ENCODE results near the gene PRAF2. TPM values are rescaled to one million over a fixed set of nuclear protein-coding genes. Genes with fewer than 3 reads are reported as not detected.
A peak's percentile ranks its signal among the peaks of the same experiment; 100 is the strongest.

Gene PRAF2
- total and polyA plus RNA-seq, 2 experiments from 2014 or later: 6.7 to 59.7 TPM

DNA sequence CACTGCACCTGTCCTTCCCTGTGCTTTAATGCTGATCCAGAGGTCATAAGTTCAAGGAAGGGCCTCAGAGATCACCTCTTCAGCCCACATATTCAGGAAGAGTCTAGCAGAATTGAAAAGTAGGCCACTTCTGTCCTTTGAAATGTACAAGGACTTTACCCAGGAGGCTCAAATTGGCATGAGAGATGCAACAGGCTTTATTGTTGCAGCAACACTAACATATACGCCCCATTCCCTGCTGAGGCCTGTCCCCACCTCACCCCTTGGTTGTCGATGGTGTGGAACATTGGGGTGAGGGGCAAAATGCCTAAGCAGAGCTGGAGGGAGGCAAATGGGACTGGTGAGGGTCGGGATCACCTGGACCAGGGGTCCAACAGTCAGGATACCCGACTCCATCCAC lies 2.8 kb downstream of the PRAF2 start:
- Histone ChIP-seq H3K9me2 (replicated peaks; ENCODE audit: insufficient read depth) (no peaks in the 10 kb centered on the region), H3K27ac (no peak overlapping the region), H3K9me3 (ENCODE audit: low read depth) (no peaks in the 10 kb centered on the region), H2AFZ (no peak overlapping the region), H3K4me2 (no peak overlapping the region), H3K4me1 (ENCODE audit: insufficient read depth) (no peaks in the 10 kb centered on the region), H3K79me2 (no peaks in the 10 kb centered on the region), H3K4me3 (no peak overlapping the region), H4K20me1 (ENCODE audit: insufficient read depth, poor library complexity, severe bottlenecking) (no peaks in the 10 kb centered on the region), H3K27me3 (no peaks in the 10 kb centered on the region), H3K36me3 (replicated peaks; ENCODE audit: insufficient read depth, low read depth) (no peaks in the 10 kb centered on the region)
- DNase-seq (ENCODE audit: low spot score): no peak
- TF ChIP-seq, protein P1, sequence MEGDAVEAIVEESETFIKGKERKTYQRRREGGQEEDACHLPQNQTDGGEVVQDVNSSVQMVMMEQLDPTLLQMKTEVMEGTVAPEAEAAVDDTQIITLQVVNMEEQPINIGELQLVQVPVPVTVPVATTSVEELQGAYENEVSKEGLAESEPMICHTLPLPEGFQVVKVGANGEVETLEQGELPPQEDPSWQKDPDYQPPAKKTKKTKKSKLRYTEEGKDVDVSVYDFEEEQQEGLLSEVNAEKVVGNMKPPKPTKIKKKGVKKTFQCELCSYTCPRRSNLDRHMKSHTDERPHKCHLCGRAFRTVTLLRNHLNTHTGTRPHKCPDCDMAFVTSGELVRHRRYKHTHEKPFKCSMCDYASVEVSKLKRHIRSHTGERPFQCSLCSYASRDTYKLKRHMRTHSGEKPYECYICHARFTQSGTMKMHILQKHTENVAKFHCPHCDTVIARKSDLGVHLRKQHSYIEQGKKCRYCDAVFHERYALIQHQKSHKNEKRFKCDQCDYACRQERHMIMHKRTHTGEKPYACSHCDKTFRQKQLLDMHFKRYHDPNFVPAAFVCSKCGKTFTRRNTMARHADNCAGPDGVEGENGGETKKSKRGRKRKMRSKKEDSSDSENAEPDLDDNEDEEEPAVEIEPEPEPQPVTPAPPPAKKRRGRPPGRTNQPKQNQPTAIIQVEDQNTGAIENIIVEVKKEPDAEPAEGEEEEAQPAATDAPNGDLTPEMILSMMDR (IDR thresholded peaks at IDR 0.05; ENCODE audit: poor library complexity): no peak
- TF ChIP-seq EZH2 (IDR thresholded peaks at IDR 0.05; ENCODE audit: borderline replicate concordance): no peak
- TF ChIP-seq EZH2phosphoT487 (IDR thresholded peaks at IDR 0.05; ENCODE audit: low read depth, severe bottlenecking, unreplicated experiment): no peak
- 78% methylated on average over 4 of the region's 4 CpGs for WGBS (ENCODE audit: low lambda C conversion rate, missing lambda C conversion rate)

DNA sequence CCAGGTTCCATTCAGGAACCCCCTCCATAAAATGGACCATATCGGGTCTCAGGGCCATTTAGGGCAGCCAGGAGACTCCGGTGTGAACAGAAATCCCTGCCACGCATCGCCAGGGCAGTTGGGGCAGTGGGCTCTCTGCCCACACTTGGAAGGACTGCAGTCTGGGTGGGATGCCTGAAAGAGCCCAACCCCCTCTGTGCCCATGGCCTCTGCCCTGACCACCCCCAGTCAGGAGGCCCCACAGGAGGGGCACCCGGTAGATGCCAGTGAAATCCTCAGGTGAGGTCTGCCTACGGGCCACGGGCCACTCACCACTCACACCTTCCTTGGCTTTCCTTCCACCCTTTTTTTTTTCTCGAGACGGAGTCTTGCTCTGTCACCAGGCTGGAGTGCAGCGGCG lies 4.8 kb downstream of the PRAF2 start:
- no peak overlapping the region for H3K27ac ChIP-seq
- no peaks in the 10 kb centered on the region for H3K79me2 ChIP-seq
- no peaks in the 10 kb centered on the region for H3K4me1 ChIP-seq (ENCODE audit: insufficient read depth)
- TF ChIP-seq, protein P1 (IDR thresholded peaks at IDR 0.05; ENCODE audit: poor library complexity): no peak
- TF ChIP-seq EZH2phosphoT487 (IDR thresholded peaks at IDR 0.05; ENCODE audit: low read depth, severe bottlenecking, unreplicated experiment) (no peak), EZH2 (IDR thresholded peaks at IDR 0.05; ENCODE audit: borderline replicate concordance) (no peak)
- H3K9me2 ChIP-seq (replicated peaks; ENCODE audit: insufficient read depth): no peaks in the 10 kb centered on the region
- no peaks in the 10 kb centered on the region for H3K27me3 ChIP-seq
- no peaks in the 10 kb centered on the region for H3K9me3 ChIP-seq (ENCODE audit: low read depth)
- H3K4me3 ChIP-seq: no peak overlapping the region
- H4K20me1 ChIP-seq (ENCODE audit: insufficient read depth, poor library complexity, severe bottlenecking): no peaks in the 10 kb centered on the region
- H2AFZ ChIP-seq: no peak overlapping the region
- 94% methylated on average over 11 of the region's 11 CpGs for WGBS (ENCODE audit: low lambda C conversion rate, missing lambda C conversion rate)
- peak; percentile 9 for DNase-seq (ENCODE audit: low spot score)
- H3K4me2 ChIP-seq: no peak overlapping the region
- H3K36me3 ChIP-seq (replicated peaks; ENCODE audit: insufficient read depth, low read depth): no peaks in the 10 kb centered on the region

DNA sequence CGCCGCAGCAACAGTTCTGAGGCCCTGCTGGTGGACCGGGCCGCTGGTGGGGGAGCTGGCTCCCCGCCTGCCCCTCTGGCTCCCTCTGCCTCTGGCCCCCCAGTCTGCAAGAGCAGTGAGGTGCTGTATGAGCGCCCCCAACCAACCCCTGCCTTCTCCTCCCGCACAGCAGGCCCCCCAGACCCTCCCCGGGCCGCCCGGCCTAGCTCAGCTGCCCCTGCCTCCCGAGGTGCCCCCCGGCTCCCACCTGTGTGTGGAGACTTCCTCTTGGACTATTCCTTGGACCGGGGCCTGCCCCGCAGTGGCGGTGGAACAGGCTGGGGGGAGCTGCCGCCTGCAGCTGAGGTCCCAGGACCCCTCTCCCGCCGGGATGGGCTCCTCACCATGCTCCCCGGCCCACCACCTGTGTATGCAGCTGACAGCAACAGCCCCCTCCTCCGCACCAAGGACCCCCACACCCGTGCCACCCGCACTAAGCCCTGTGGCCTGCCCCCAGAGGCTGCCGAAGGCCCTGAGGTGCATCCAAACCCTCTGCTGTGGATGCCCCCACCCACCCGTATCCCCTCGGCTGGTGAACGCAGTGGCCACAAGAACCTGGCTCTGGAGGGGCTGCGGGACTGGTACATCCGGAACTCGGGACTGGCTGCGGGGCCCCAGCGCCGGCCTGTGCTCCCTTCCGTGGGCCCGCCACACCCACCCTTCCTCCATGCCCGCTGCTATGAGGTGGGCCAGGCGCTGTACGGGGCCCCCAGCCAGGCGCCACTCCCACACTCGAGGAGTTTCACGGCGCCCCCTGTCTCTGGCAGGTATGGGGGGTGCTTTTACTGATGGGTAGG lies 6.3 kb downstream of the PRAF2 start:
- Histone ChIP-seq H2AFZ (no peak overlapping the region), H3K27me3 (no peaks in the 10 kb centered on the region), H3K4me2 (no peak overlapping the region), H3K9me3 (ENCODE audit: low read depth) (no peaks in the 10 kb centered on the region), H3K36me3 (replicated peaks; ENCODE audit: insufficient read depth, low read depth) (no peaks in the 10 kb centered on the region), H4K20me1 (ENCODE audit: insufficient read depth, poor library complexity, severe bottlenecking) (no peaks in the 10 kb centered on the region), H3K27ac (no peak overlapping the region), H3K9me2 (replicated peaks; ENCODE audit: insufficient read depth) (no peaks in the 10 kb centered on the region), H3K79me2 (no peaks in the 10 kb centered on the region), H3K4me3 (no peak overlapping the region), H3K4me1 (ENCODE audit: insufficient read depth) (no peaks in the 10 kb centered on the region)
- 92% methylated on average over 17 of the region's 41 CpGs for WGBS (ENCODE audit: low lambda C conversion rate, missing lambda C conversion rate)
- peak; percentile 3 for DNase-seq (ENCODE audit: low spot score)
- TF ChIP-seq EZH2phosphoT487 (IDR thresholded peaks at IDR 0.05; ENCODE audit: low read depth, severe bottlenecking, unreplicated experiment): no peak
- TF ChIP-seq, protein P1 (IDR thresholded peaks at IDR 0.05; ENCODE audit: poor library complexity): no peak
- TF ChIP-seq EZH2 (IDR thresholded peaks at IDR 0.05; ENCODE audit: borderline replicate concordance): no peak
